NCI-H82 (cell line): ENCODE measurements around the gene TLX3.
A peak's percentile ranks its signal among the peaks of the same experiment; 100 is the strongest.
"Not testable (repeated sequence)": the region's sequence is repeated elsewhere in the genome, so short reads cannot be mapped to it uniquely, and the experiment has no call there.

ENCODE experiments used
- DNase-seq: peaks from one replicate; lab custom pipeline; 2025; lab: John Stamatoyannopoulos, UW

TLX3 gene

GRCh38 chr5:171308453-171309275 is at the start of gene TLX3:
TLX3 (plus strand) TSS chr5:171309248; CDS start chr5:171309366, 118 bp downstream.
- peak; percentile 70 for DNase-seq

GRCh38 chr5:171261361-171261760 is 47.7 kb upstream of the TLX3 start:
- DNase-seq = no peak

GRCh38 chr5:171261904-171262303 is 47.1 kb upstream of the TLX3 start:
- DNase-seq = no peak

GRCh38 chr5:171263181-171263580 is 45.9 kb upstream of the TLX3 start:
- DNase-seq = no peak

GRCh38 chr5:171264843-171265242 is 44.2 kb upstream of the TLX3 start:
- no peak for DNase-seq

GRCh38 chr5:171268700-171269620 is 40.1 kb upstream of the TLX3 start:
- DNase-seq = no peak

GRCh38 chr5:171269717-171270116 is 39.3 kb upstream of the TLX3 start:
- peak; percentile 7 for DNase-seq

GRCh38 chr5:171270136-171270535 is 38.9 kb upstream of the TLX3 start:
- no peak for DNase-seq

GRCh38 chr5:171271798-171272197 is 37.2 kb upstream of the TLX3 start:
- no peak for DNase-seq

- DNase-seq = peak; percentile 6
Observed at GRCh38 chr5:171272996-171273970, 35.8 kb upstream of the TLX3 start.

GRCh38 chr5:171275841-171276544 is 33.1 kb upstream of the TLX3 start:
- DNase-seq = no peak

- DNase-seq = no peak
Observed at GRCh38 chr5:171283753-171284152, 25.3 kb upstream of the TLX3 start.

GRCh38 chr5:171285465-171285864 is 23.6 kb upstream of the TLX3 start:
- DNase-seq = no peak

GRCh38 chr5:171288066-171288465 is 21.0 kb upstream of the TLX3 start:
- no peak for DNase-seq

- no peak for DNase-seq
Observed at GRCh38 chr5:171291371-171291770, 17.7 kb upstream of the TLX3 start.

- DNase-seq = no peak
Observed at GRCh38 chr5:171295299-171295698, 13.7 kb upstream of the TLX3 start.

GRCh38 chr5:171295801-171296200 is 13.2 kb upstream of the TLX3 start:
- no peak for DNase-seq

- not testable (repeated sequence) for DNase-seq
Observed at GRCh38 chr5:171297941-171298340, 11.1 kb upstream of the TLX3 start.

GRCh38 chr5:171299228-171299627 is 9.8 kb upstream of the TLX3 start:
- no peak for DNase-seq

GRCh38 chr5:171299851-171300250 is 9.2 kb upstream of the TLX3 start:
- no peak for DNase-seq

- no peak for DNase-seq
Observed at GRCh38 chr5:171300358-171300757, 8.7 kb upstream of the TLX3 start.
